Activated T-helper 17 cell treated with anti-CD3 and anti-CD28 coated beads, Interleukin-2, amount 50 U/mL, for 72 hours (primary cell): ENCODE data around the gene OCEL1. TPM values are rescaled to one million over a fixed set of nuclear protein-coding genes. Genes with fewer than 3 reads are reported as not detected.
"Not testable (repeated sequence)": the region's sequence is repeated elsewhere in the genome, so short reads cannot be mapped to it uniquely, and the experiment has no call there.

Experiments
- ATAC-seq: fragments of 150-1000 bp; cut with Tn5 transposase; replicated peaks from 2 replicates; pipeline ENCODE4 v1.10.0; 2021; ENCODE audit warnings: mild to moderate bottlenecking, moderate library complexity
- H3K27ac Mint-ChIP-seq: one replicate; pipeline ENCODE4 v1.8.0; 2022; ENCODE audit warnings: mixed read lengths
- H3K27me3 Mint-ChIP-seq: one replicate; pipeline ENCODE4 v1.8.0; 2022; ENCODE audit warnings: mixed read lengths
- H3K36me3 Mint-ChIP-seq: one replicate; pipeline ENCODE4 v1.8.0; 2022; ENCODE audit warnings: low read depth, mild to moderate bottlenecking, mixed read lengths
- H3K4me1 Mint-ChIP-seq: one replicate; pipeline ENCODE4 v1.8.0; 2022; ENCODE audit warnings: mixed read lengths
- H3K4me3 Mint-ChIP-seq: one replicate; pipeline ENCODE4 v1.8.0; 2022; ENCODE audit warnings: mild to moderate bottlenecking, mixed read lengths
- H3K9me3 Mint-ChIP-seq: one replicate; pipeline ENCODE4 v1.8.0; 2022; ENCODE audit warnings: mixed read lengths
- total RNA-seq, 2 donors: library from RNA; stranded (reverse); gene quantifications; one replicate each; pipeline ENCODE4 v1.2.3, GENCODE V29; 2022

The OCEL1 gene
- total RNA-seq, 2 donors from 2014 or later = 14.1 to 17.6 TPM

DNA sequence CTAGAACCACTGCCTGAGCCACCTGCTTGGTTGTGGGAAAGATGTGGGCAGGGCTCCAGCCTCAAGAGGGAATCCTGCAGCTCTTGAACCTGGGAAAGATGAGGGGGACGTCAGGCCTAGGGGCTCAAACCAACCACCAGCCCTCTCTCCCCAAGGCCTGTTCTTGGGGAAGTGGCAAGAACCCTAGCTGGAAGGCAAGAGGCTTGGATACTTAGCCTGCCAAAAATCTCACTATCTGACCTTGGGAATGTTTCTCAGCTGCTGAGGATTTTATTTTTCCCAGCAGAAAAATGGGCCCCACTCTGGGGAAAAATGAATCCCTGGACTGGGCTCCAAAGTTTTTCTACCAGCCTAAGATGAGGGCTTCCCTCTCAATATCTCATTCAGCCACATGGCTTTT is 33.9 kb downstream of the OCEL1 start:
- Mint-ChIP-seq H3K4me1 (peaks cover 6% of the 10 kb centered on the region), H3K9me3 (no peaks in the 10 kb centered on the region), H3K4me3 (no peak overlapping the region), H3K27ac (no peak overlapping the region), H3K27me3 (no peaks in the 10 kb centered on the region), H3K36me3 (no peaks in the 10 kb centered on the region)
- no peak for ATAC-seq

DNA sequence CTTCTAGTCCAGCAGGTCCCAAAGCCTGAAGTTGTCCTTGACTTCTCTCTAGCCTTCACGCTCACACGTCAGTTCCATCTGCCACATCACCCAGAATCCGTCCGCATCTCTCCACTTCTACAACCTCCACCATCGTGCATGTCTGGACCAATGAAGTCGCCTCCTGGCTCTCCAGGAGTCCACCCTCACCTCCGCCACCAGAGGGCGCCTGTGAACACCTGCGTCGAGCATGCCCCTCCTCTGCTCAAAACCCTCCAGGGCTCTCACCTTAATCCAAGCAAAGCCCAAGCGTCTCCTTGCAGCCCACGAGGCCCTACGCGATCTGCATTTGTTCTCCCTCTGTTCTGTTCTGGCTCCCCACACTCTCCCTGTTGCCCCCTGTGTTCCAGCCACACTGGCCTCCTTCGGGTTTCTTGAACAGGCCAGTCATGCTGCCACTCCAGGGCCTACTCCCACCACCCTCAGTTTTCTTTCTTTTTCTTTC is 34.9 kb downstream of the OCEL1 start:
- Mint-ChIP-seq H3K36me3 (no peaks in the 10 kb centered on the region), H3K9me3 (no peaks in the 10 kb centered on the region), H3K4me1 (peaks cover 6% of the 10 kb centered on the region), H3K27ac (peak overlapping the region; percentile 0), H3K27me3 (no peaks in the 10 kb centered on the region), H3K4me3 (no peak overlapping the region)
- peak; percentile 100 for ATAC-seq

DNA sequence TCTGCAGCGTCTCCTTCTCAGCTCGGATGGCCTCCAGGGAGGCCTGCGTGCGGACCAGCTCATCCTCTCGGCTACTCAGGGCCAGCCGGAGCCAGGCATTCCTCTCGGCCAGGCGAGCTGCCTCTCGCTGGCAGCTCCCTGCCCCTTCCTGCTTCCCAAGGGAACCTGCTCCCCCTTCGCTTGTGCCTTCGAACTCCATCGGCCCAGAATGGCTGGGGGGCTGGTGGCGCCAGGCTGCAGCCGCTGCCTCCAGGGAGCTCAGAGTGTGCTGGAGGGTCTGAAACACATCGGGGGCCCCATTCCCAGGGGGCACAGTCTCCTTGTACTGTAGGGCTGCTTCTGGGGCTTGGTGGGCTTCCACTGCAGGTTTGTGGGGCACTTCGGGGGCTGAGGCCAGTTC is 36.5 kb downstream of the OCEL1 start:
- peaks cover 6% of the 10 kb centered on the region for H3K36me3 Mint-ChIP-seq
- peaks cover 6% of the 10 kb centered on the region for H3K4me1 Mint-ChIP-seq
- no peaks in the 10 kb centered on the region for H3K27me3 Mint-ChIP-seq
- no peak overlapping the region for H3K4me3 Mint-ChIP-seq
- no peak for ATAC-seq
- H3K27ac Mint-ChIP-seq = no peak overlapping the region
- H3K9me3 Mint-ChIP-seq = no peaks in the 10 kb centered on the region

- H3K4me1 Mint-ChIP-seq = peaks cover 6% of the 10 kb centered on the region
- no peak overlapping the region for H3K27ac Mint-ChIP-seq
- H3K4me3 Mint-ChIP-seq = no peak overlapping the region
- peaks cover 13% of the 10 kb centered on the region for H3K36me3 Mint-ChIP-seq
- no peaks in the 10 kb centered on the region for H3K9me3 Mint-ChIP-seq
- no peak for ATAC-seq
- no peaks in the 10 kb centered on the region for H3K27me3 Mint-ChIP-seq
Measured at GRCh38 chr19:17263712-17264640, 38.0 kb downstream of the OCEL1 start.

- Mint-ChIP-seq H3K36me3 (peaks cover 20% of the 10 kb centered on the region), H3K9me3 (no peaks in the 10 kb centered on the region), H3K27me3 (no peaks in the 10 kb centered on the region), H3K27ac (no peak within 1 kb of the TSS), H3K4me1 (peaks cover 6% of the 10 kb centered on the region), H3K4me3 (no peak within 1 kb of the TSS)
- ATAC-seq = no peak
Measured at GRCh38 chr19:17264641-17264979, 38.6 kb downstream of the OCEL1 start, which contains the start of gene USHBP1. Gene USHBP1 (minus strand): TSS chr19:17264745. CDS start chr19:17264299, 446 bp downstream.

DNA sequence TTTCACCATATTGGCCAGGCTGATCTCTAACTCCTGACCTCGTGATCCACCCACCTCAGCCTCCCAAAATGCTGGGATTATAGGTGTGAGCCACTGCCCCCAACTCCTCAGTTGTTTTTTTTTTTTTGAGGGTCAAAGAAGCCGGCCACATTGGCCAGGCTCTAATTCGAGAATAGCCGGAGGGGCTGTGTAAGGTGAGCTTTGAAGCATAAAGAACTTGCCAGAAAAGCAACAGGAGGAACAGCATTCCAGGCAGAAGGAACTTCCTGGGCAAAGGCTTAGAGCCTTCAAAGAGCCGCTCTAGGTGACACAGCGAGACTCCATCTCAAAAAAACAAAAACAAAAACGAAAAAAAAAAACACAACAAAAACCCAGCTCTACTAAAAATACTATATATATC is 40.0 kb downstream of the OCEL1 start:
- Mint-ChIP-seq H3K4me3 (no peak overlapping the region), H3K27ac (no peak overlapping the region), H3K36me3 (peaks cover 34% of the 10 kb centered on the region), H3K9me3 (no peaks in the 10 kb centered on the region), H3K27me3 (no peaks in the 10 kb centered on the region), H3K4me1 (peaks cover under 1% of the 10 kb centered on the region)
- no peak for ATAC-seq

DNA sequence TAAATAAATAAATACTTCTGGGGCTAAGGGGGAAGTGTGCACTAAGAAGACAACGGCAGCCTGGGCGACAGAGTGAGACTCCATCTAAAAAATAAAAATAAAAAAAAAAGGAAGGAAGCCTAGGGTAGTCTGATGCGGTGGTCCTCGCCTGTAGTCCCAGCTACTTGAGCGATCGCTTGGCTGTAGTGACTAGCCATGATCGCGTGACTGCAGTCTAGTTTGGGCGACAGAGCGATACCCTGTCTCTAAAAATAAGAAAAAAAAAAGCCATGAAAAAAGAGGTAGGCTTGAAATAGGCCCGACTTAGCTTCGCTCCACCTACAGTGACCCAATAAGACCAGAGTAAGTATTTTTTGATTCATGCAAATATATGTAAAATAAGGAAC is 40.6 kb downstream of the OCEL1 start:
- Mint-ChIP-seq H3K36me3 (peaks cover 39% of the 10 kb centered on the region), H3K4me3 (peak overlapping the region; percentile 90), H3K9me3 (no peaks in the 10 kb centered on the region), H3K27ac (peak overlapping the region; percentile 72), H3K4me1 (no peaks in the 10 kb centered on the region), H3K27me3 (no peaks in the 10 kb centered on the region)
- no peak for ATAC-seq

GRCh38 chr19:17266975-17267788 is 41.2 kb downstream of the OCEL1 start, which contains the start of gene BABAM1:
Gene BABAM1 (plus strand): TSS chr19:17267443. CDS start chr19:17268807, 1,364 bp downstream.
- H3K36me3 Mint-ChIP-seq = peaks cover 44% of the 10 kb centered on the region
- peak within 1 kb of the TSS; percentile 72 for H3K27ac Mint-ChIP-seq
- no peaks in the 10 kb centered on the region for H3K4me1 Mint-ChIP-seq
- H3K4me3 Mint-ChIP-seq = peak within 1 kb of the TSS; percentile 90
- H3K9me3 Mint-ChIP-seq = no peaks in the 10 kb centered on the region
- ATAC-seq = peak; percentile 96
- H3K27me3 Mint-ChIP-seq = no peaks in the 10 kb centered on the region

- no peaks in the 10 kb centered on the region for H3K27me3 Mint-ChIP-seq
- no peak overlapping the region for H3K27ac Mint-ChIP-seq
- H3K36me3 Mint-ChIP-seq = peaks cover 55% of the 10 kb centered on the region
- no peaks in the 10 kb centered on the region for H3K4me1 Mint-ChIP-seq
- no peaks in the 10 kb centered on the region for H3K9me3 Mint-ChIP-seq
- H3K4me3 Mint-ChIP-seq = peak overlapping the region; percentile 90
- no peak for ATAC-seq
Measured at GRCh38 chr19:17268754-17269153, 42.7 kb downstream of the OCEL1 start.

GRCh38 chr19:17274892-17275291 is 48.9 kb downstream of the OCEL1 start:
- H3K9me3 Mint-ChIP-seq, H3K4me1 Mint-ChIP-seq, H3K4me3 Mint-ChIP-seq, H3K27me3 Mint-ChIP-seq, ATAC-seq, H3K27ac Mint-ChIP-seq: not testable (repeated sequence)
- peaks cover 81% of the 10 kb centered on the region for H3K36me3 Mint-ChIP-seq

- Mint-ChIP-seq H3K4me3 (no peak overlapping the region), H3K9me3 (no peaks in the 10 kb centered on the region), H3K4me1 (no peaks in the 10 kb centered on the region), H3K27me3 (no peaks in the 10 kb centered on the region), H3K36me3 (peaks cover 74% of the 10 kb centered on the region), H3K27ac (no peak overlapping the region)
- no peak for ATAC-seq
Measured at GRCh38 chr19:17275441-17276175, 49.6 kb downstream of the OCEL1 start.
